ENCODE measurements around the gene GNA12.
"Not testable (repeated sequence)": the region's sequence is repeated elsewhere in the genome, so short reads cannot be mapped to it uniquely, and the experiment has no call there.

GNA12 gene

DNA sequence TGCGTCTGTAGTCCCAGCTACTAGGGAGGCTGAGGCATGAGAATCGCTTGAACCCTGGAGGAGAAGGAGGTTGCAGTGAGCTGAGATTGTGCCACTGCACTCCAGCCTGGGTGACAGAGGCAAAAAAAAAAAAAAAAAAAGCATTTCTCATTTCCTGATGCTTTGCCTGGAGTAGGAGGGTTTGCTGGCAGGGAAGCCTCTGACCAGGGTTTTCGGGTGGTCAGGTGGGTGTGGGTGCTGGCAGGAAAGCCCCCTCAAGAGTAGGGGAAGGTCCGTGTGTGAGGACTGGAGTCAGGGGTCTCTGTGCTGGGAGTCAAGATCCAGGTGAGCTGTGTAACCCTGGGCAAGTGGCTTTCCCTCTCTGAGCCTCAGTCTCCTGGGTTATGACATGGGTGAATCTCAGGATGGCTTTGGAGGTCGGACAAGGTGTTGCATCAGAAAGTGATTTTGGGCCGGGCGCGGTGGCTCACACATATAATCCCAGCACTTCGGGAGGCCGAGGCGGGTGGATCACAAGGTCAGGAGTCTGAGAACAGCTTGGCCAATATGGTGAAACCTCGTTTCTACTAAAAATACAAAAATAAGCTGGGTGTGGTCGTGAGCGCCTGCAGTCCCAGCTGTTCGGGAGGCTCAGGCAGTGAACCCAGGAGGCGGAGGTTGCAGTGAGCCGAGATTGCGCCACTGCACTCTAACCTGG lies 152.9 kb downstream of the GNA12 start:
- no peak for DNase-seq (ENCODE audit: low spot score)

DNA sequence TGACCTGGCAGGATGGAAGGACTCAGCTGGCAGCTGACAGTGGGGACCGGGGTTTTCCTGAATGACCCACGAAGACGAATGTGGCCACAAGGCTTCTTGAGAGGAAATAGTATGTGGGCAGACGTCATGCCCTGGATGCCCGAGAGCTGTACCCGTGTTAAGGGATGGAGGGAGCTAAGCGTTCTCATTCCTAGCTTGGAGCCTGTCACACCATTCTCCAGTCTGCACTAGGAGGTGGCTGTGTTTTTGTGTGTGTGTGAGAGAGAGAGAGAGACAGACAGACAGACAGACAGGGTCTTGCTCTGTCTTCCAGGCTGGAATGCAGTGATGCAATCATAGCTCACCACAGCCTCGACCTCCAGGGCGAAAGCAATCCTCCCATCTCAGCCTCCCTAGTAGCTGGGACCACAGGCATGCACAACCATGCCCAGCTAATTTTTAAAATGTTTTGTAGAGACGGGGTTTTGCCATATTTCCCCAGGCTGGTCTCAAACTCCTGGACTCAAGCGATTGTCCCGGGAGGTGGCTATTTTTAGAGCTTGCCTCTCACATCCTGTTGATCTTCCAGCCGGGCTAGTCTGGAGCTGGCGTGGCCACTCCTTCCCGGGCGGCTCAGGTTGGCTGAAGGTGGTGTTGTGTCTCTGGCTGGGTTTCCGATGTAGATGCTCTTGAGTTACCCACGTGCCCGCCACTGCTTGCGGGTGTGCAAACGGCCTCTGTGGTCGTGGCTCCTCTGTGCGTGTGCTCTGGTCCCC lies 154.0 kb downstream of the GNA12 start:
- DNase-seq (ENCODE audit: low spot score) = no peak

DNA sequence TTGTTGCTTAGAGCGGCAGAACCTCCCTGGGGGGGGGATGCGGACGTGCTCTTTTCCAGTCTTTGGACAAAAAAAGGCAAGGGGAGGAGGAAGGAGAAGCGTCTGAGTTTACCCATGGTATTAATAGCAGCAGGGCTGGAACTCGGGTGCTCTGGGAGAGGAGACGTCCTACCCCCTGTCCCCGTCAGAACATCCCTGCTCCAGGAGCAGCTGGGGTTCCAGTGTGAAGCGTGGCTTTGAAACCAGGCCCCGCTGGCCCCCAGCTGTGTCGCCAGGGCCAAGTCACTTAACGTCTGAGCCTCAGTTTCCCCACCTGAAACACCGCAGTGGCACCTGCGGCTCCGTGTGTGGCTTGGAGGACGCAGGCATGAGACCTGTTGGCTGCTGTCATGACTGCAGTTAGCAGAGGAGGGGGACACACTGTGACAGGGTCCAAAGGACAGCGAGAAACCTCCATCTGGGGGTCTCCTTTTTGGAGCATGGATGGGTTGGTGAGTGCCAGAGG lies 154.7 kb downstream of the GNA12 start:
- DNase-seq (ENCODE audit: low spot score) = no peak

DNA sequence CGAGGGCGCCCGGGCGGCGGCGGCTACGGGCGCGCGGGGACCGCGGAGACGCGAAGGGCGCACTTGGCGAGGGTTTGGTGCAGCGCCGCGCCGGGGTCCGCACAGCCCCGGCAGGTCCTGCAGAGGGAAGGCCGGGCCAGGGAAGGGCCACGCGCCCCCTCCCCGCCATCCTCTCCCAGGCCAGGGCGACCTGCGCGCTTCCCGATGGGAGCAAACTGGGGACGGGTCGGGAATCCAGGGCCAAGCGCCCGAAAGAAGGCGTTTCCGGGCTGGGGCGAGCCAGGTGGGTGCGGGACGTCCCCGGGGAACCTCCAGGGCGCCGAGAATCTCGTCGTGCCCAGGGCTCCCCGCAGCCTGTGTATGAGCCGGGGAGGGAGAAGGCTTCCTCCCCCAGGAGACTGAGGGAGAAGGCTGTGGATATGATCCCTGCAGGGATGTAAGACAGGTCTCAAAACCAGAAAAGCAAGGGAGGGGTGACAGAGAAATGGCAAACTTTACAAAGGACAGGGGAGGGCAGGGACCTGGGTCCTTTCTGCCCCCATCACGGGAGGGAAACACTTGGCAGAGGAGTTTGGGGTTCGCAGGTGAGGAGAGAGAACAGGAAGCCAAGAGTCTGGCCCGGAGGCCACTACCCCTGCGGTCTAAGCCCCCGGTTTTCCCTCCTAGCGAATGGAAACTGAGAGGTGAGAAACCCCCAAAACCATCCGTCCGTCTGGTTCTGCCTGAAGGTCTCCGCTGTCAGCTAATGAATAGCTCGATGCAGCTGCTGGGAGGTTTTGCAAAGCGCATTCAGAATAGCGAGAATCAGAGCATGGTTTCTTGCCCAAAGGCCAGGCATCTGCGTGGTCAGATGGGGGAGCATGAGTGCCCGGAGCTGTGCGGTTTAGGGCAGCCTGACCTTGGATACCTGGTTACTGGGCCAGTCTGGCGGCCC lies 155.4 kb downstream of the GNA12 start:
- no peak for DNase-seq (ENCODE audit: low spot score)

DNA sequence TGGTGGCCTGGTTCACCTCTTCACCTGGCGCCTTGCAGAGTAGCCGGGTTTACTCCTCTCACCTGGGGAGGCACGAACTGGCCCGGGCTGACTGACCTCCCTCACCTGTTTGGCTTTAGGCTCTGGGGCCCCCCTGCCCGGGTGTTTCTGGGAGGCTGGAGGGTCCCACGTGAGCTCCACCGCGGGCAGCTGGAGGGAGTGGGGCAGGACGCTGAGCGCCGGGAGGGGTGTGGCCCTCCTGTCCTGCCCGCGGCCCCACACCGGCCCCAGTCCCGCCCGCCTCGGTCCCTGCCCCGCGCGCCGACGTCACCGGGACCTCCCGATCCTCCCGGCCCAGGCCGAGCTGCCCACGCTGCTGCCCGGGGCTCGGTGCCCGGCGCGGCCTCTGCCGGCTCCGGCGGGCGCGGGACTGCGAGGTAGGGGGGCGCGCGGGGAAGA lies 156.2 kb downstream of the GNA12 start, which contains the start of gene AMZ1:
Gene AMZ1 (plus strand): TSS at position 322 of the 438 bp plus-strand sequence. CDS start 12,250 bp downstream, outside the sequence.
- no peak for DNase-seq (ENCODE audit: low spot score)

DNA sequence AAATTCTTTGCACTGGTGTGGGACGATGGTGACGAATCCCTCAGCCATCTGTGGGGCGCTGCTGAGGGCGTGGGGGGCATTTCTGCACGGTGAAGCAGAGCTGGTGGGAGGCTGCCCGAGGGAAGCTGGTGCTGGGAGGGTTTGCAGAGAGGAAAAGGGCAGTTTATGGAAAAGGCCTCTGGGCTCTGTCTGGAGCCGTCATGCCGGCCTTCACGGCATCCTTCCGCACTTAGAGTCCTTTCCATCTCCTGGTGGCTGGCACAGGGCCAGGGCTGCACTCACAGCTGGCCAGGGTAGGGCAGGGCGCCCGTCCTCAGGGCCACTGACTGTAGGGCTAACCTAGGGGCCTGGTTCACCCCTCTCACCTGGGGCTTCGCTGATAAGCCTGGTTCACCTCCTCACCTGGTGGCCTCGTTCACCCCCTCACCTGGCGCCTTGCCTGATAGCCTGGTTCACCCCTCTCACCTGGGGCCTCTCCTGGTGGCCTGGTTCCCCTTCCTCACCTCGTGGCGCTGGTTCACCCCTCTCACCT lies 156.7 kb downstream of the GNA12 start:
- no peak for DNase-seq (ENCODE audit: low spot score)

DNA sequence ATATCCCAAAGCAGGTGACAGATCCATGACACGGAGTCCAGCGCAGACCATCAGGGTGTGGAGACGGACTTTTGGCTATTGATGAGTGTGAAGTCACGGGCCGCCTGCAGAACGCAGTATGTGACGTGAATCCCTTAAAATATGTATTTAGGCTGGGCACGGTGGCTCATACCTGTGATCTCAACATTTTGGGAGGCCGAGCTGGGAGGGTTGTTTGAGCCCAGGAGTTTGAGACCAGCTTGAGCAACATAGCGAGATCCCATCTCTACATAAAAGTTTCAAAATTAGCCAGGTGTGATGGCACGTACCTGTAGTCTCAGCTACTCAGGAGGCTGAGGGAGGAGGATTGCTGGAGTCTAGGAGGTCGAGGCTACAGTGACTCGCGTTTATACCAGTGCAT lies 158.0 kb downstream of the GNA12 start:
- no peak for DNase-seq (ENCODE audit: low spot score)

DNA sequence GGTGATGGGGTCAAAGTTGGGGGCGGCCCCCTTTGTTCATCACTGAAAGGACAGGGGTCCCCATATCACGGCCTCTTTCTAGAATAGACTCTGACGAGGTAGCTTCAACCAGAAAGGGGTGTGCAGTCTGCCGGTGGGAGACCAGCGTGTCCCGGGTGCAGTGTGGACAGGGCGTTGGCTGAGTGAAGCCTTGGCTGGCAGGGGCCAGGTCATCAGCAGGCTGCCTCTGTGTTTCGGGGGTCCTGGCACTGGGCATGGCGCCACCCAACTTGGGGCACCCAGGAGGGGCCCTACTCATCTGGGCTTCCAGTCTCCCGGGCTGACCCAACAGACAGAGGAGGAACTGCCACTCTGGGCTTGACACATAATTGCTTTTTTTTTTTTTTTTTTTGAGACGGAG lies 159.6 kb downstream of the GNA12 start:
- no peak for DNase-seq (ENCODE audit: low spot score)

DNA sequence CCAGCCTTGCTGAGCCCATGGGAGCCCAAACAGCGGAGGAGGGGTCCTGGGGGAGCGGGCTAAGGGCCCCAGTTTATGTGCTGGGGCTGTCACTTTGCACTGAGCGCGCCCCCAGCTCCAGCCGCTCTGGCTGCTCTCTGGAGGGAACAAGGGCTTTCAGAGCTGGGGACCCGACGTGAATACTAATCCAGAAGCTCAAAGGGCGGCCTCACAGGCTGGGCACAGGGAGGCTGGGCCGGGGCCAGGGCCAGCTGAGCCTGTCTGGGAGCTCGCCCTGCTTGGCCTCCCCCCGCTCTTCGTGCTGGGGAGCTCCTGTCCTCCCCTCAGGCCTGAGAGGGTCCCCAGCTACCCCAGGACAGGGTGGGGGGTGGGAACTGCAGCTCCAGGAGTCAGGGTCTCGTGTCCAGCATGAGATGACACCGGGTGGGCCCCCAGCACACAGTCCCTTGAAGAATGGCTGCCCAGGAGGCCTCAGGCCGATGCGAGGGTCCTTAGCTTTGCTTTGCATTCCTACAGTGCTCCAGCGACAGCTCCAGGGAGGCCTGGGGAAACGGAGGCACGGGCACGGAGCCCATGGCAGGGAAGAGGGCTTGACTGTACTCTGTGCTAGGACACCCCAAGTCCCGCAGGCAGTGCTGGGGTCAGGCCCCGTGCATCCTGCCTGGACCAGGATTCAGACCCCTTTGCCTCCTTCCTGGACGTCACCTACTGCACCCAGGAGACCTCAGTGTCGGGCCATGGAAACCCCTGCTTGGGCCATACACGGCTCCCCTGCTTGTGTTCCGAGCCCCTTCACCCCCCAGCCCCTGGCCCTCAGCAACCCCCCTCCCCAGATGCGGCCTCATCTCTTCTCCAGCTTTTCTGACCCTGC lies 161.9 kb downstream of the GNA12 start:
- no peak for DNase-seq (ENCODE audit: low spot score)

DNA sequence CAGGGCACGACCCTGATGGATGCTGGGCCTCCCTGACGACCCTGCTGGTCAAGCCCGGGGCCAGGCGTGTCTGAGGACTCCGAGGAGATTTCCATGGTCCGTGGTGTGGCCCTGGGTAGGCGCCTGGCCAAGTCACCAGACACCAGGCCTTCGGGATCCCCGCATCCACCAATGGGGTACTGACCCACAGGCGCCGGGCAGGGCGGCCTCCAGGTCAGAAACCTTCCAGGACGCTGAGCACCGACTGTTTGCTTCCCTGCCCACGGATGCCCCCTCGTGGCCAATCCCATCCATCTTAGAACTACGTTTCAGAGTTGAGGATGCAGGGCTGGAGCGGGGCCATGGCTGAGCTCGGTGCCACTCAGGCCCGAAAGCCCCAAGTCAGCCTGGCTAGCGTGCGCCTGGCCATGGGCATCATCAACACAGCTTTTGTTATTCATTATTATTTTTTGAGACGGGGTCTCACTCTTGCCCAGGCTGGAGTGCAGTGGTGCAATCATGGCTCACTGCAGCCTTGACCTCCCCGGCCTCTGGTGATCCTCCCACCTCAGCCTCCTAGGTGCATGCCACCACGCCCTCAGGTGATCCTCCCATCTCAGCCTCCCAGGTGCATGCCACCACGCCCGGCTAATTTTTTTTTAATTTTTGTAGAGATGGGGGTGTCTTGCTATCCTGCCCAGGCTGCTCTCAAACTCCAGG lies 163.2 kb downstream of the GNA12 start:
- DNase-seq (ENCODE audit: low spot score) = peak; percentile 65

DNA sequence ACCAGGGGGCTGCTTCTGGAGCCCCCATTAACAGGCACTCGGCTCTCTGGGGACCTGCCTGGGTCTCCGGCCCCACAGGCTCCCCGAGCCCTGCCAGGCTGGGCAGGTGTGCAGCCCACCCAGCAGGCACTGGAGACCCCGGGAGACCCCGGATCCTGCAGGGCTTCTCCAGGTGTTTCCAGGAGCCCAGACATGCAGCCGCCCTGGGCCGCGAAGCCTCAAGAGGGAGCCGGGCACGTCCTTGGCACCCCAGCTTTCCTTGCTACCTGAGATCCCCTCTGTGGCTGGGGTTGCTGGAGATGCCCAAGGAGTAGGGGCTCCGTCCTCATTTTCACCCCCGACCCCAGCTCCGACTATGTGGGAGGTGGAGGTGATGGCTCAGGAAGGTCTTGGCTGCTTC lies 163.9 kb downstream of the GNA12 start:
- DNase-seq (ENCODE audit: low spot score) = no peak

DNA sequence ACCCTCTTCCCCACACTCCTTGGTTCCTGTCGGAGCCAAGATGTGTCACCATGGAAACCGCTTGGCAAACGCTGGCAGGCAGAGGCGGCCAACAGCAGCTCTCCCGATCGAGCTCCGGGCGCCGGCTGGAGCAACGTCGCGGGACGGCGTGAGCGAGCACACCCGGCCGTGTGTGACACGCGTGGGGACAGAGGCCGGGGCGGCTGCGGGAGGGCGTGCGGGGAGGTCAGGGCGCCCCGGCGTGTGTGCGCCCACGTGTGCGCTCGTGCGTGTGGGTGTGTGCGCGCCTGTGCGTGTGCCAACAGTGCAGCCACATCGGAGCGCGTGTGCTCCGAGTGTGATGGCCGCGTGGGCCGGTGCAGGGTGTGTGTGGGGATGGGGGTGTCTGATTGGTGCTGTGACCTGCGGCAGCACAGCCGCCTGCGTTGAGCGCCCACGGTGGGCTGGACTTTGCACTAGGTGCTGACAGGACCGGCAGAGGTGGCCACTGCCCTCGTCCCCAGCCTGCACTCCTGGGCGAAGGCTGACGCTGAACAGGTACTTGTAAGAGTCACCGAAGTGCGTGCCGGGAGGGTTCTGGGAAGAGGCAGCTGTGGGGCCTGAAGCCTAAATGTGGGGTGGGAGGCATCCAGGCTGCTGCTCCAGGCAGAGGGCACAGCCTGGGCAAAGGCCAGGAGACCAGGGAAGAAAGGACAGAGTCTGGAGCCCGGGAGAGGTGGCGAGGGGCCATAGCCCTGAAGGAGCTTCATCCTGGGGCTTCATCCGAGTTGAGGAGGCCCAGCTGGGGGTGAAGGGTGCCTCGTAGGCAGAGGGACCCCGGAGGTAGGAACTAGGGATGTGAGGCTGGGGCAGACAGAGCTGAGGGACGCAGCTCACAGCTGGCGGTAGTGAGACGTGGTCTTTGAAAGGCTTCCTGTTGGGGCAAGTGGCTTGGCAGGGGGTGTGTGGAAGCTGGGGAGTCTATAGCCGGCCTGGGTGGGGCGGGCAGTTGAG lies 164.7 kb downstream of the GNA12 start:
- not testable (repeated sequence) for DNase-seq (ENCODE audit: low spot score)

DNA sequence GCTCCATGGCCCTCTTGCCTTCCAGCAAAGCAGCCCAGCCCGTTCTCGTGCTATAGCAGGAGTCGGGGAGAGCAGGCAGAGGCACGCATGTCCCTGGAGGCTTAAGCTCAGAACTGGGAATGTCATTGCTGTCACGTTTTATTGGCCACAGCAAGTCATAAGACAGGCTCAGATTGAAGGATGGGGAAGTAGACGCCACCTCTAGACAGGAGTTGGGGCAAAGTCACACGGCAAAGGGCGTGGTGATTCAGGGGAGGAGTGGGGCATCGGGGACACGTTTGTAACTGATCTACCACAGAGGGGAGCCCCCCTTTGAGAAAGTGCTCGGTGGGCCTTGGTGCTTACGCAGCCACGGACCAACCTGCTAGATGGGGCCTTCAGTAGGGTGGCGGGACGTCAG lies 165.7 kb downstream of the GNA12 start:
- DNase-seq (ENCODE audit: low spot score) = not testable (repeated sequence)
